Measurements from ENCODE around the gene CRYGN.

DNA sequence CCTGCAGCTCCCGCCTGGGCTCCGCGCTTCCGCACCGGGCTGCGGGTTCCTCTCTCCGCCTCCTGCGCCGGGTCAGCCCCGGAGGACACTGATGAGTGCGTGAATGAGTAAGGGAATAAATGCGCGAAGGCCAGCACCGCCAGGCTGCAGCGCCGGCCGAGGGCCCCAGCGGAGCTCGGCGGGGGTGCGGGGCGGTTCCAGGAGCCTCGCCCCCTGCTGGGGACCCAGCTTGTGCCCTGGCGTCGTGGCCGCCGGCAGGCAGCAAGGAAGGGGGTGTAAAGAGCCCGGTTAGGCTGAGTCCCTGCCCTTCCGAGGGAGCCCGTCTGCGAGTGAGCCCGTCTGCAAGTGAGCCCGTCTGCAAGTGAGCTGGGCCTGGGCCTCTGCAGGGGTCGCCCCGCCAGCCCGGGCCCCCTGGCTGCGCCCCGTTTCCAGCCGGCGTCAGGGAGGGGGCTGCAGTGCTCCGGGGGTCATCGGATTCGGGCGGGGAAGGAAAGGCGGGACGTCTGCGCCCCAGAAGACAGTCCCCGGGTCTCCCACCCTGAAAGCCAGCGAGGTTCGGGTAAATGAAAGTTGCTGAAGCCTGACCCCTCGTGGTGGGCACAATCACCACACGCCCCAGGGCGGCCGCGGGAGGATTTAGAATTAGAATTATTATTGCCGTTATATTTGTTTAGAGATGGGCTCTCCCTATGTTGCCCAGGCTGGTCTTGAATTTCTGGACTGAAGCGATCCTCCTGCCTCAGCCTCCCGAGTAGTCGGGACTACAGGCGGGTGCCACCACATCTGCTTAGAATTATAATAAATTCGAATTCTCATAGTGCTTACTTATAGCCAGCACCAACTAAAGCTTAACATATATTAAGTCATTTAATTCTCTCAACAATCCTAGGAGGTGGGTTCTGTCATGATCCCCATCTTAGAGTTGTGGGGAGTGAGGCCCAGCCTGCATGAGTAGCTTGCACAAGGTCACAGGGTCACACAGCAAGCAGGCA is 8.6 kb upstream of the CRYGN start:
- TF ChIP-seq CTCF (IDR thresholded peaks at IDR 0.05; ENCODE audit: poor library complexity) = peak; percentile 79
- TF ChIP-seq EZH2 (IDR thresholded peaks at IDR 0.05; ENCODE audit: borderline replicate concordance) = no peak

All from hepatocyte (in vitro differentiated cells).